SK-N-MC (cell line): ENCODE results near the gene LBP.

Experiments used
- EZH2 ChIP-seq: fragments of 200-600 bp; sonication (generic); IDR thresholded peaks from one replicate; pipeline ENCODE4 v1.6.1; 2017; ENCODE audit warnings: antibody characterized with exemption
- FOXP2 ChIP-seq: optimal IDR thresholded peaks from 2 replicates; pipeline ENCODE3; 2011; ENCODE audit warnings: mild to moderate bottlenecking, moderate library complexity; ENCODE audit not compliant: insufficient read depth; ENCODE audit errors: extremely low read length, control extremely low read depth
- POLR2AphosphoS5 ChIP-seq: IDR thresholded peaks from 2 replicates; pipeline ENCODE4 v1.6.1; 2012; ENCODE audit warnings: mild to moderate bottlenecking, low read depth, low read length, borderline replicate concordance

- TF ChIP-seq EZH2 (no peak), POLR2AphosphoS5 (no peak), FOXP2 (no peak)
Observed at GRCh38 chr20:38372806-38373205, 26.5 kb downstream of the LBP start.
